ENCODE data around the gene CFAP77. TPM values are rescaled to one million over a fixed set of nuclear protein-coding genes. Genes with fewer than 3 reads are reported as not detected.

Gene CFAP77
- total and polyA plus RNA-seq, 7 donors = not detected

- no peaks in the 10 kb centered on the region for H3K9me3 ChIP-seq
- WGBS, 2 donors = 47 to 59% methylated on average over 9 of the region's 9 CpGs
- intact Hi-C loops (cut with DNase I) = no loop called here
- no peak overlapping the region for H3K27ac ChIP-seq
- no peak for TF ChIP-seq EP300 (IDR thresholded peaks at IDR 0.05)
- TF ChIP-seq, protein P1, sequence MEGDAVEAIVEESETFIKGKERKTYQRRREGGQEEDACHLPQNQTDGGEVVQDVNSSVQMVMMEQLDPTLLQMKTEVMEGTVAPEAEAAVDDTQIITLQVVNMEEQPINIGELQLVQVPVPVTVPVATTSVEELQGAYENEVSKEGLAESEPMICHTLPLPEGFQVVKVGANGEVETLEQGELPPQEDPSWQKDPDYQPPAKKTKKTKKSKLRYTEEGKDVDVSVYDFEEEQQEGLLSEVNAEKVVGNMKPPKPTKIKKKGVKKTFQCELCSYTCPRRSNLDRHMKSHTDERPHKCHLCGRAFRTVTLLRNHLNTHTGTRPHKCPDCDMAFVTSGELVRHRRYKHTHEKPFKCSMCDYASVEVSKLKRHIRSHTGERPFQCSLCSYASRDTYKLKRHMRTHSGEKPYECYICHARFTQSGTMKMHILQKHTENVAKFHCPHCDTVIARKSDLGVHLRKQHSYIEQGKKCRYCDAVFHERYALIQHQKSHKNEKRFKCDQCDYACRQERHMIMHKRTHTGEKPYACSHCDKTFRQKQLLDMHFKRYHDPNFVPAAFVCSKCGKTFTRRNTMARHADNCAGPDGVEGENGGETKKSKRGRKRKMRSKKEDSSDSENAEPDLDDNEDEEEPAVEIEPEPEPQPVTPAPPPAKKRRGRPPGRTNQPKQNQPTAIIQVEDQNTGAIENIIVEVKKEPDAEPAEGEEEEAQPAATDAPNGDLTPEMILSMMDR (IDR thresholded peaks at IDR 0.05) = no peak
- no peak for TF ChIP-seq POLR2AphosphoS5 (IDR thresholded peaks at IDR 0.05)
- no peak for TF ChIP-seq POLR2A (IDR thresholded peaks at IDR 0.05)
- no peaks in the 10 kb centered on the region for H3K4me1 ChIP-seq
- H3K36me3 ChIP-seq = no peaks in the 10 kb centered on the region
- peaks cover 5 to 71% (median 12%) of the 10 kb centered on the region in 3 donors for H3K27me3 ChIP-seq
- no peak overlapping the region for H3K4me3 ChIP-seq
- no peak for DNase-seq
Measured at GRCh38 chr9:132488626-132489025, 78.6 kb downstream of the CFAP77 start.

DNA sequence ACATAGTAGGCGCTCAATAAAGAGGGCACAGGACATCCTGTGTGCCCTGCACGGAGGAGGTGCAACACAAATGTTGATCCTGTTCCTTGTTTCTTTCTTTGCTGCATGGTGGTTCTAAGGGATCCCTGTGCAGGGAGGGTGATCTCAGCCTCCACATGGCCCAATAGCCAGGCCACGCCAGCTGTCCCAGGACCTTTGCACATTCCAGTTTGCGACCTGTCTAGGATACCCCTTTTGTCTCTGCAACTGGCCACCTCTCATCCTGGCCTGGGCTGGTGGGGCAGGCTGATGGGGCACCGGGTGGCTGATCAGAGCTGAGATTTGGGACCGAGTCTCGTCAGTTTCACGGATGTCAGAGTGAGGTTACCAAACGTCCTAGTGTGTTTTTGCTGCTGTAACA, 79.5 kb downstream of the CFAP77 start:
- Histone ChIP-seq H3K36me3 (no peaks in the 10 kb centered on the region), H3K4me3 (no peak overlapping the region), H3K27me3 (peaks cover 5 to 73% (median 18%) of the 10 kb centered on the region in 3 donors), H3K27ac (no peak overlapping the region), H3K4me1 (no peaks in the 10 kb centered on the region), H3K9me3 (no peaks in the 10 kb centered on the region)
- WGBS, 2 donors = 64 to 86% methylated on average over 9 of the region's 9 CpGs
- DNase-seq = no peak
- intact Hi-C loops (cut with DNase I) = no loop called here
- TF ChIP-seq, protein P1 (IDR thresholded peaks at IDR 0.05) = no peak
- TF ChIP-seq POLR2A (IDR thresholded peaks at IDR 0.05) = no peak
- TF ChIP-seq POLR2AphosphoS5 (IDR thresholded peaks at IDR 0.05) = no peak
- TF ChIP-seq EP300 (IDR thresholded peaks at IDR 0.05) = no peak

- Histone ChIP-seq H3K9me3 (no peaks in the 10 kb centered on the region), H3K27ac (no peak overlapping the region), H3K4me1 (no peaks in the 10 kb centered on the region), H3K4me3 (no peak overlapping the region), H3K36me3 (no peaks in the 10 kb centered on the region), H3K27me3 (peaks cover 0 to 45% (median 18%) of the 10 kb centered on the region in 3 donors)
- TF ChIP-seq POLR2A (IDR thresholded peaks at IDR 0.05) (no peak), POLR2AphosphoS5 (IDR thresholded peaks at IDR 0.05) (no peak), EP300 (IDR thresholded peaks at IDR 0.05) (no peak)
- TF ChIP-seq, protein P1 (IDR thresholded peaks at IDR 0.05) = no peak
- DNase-seq = no peak
- intact Hi-C loops (cut with DNase I) = no loop called here
- WGBS, 2 donors = 73 to 82% methylated on average over 2 of the region's 2 CpGs
Measured at GRCh38 chr9:132494857-132495256, 84.8 kb downstream of the CFAP77 start.

GRCh38 chr9:132497731-132498130, 87.7 kb downstream of the CFAP77 start:
- no peak for DNase-seq
- Histone ChIP-seq H3K9me3 (no peaks in the 10 kb centered on the region), H3K4me3 (no peak overlapping the region), H3K27me3 (peaks cover 0 to 40% (median 18%) of the 10 kb centered on the region in 3 donors), H3K36me3 (no peaks in the 10 kb centered on the region), H3K4me1 (no peaks in the 10 kb centered on the region), H3K27ac (no peak overlapping the region)
- 83 to 89% methylated on average over 16 of the region's 16 CpGs for WGBS, 2 donors
- TF ChIP-seq, protein P1 (IDR thresholded peaks at IDR 0.05) = no peak
- TF ChIP-seq EP300 (IDR thresholded peaks at IDR 0.05) = no peak
- no peak for TF ChIP-seq POLR2A (IDR thresholded peaks at IDR 0.05)
- no peak for TF ChIP-seq POLR2AphosphoS5 (IDR thresholded peaks at IDR 0.05)
- intact Hi-C loops (cut with DNase I) = no loop called here

Data from sigmoid colon (tissue), 7 donors.